Astrocyte of the spinal cord (primary cell): Measurements from ENCODE around the gene ART1.

Experiments used
- DNase-seq: peaks from one replicate; pipeline ENCODE4 v3.0.0; 2011; ENCODE audit warnings: low read depth, low spot score
- H3K4me3 ChIP-seq: 2 replicates; pipeline ENCODE4 v1.5.1; 2011; ENCODE audit warnings: low read depth, mild to moderate bottlenecking, low read length, moderate library complexity
- in situ Hi-C: cut with HindIII; loops from 2 replicates; pipeline ENCODE4 v1.10.0; 2017; ENCODE audit warnings: low sequenced_read_pairs
- TF ChIP-seq, protein P1 (sequence below): IDR thresholded peaks from 2 replicates; pipeline ENCODE4 v1.5.1; 2012; ENCODE audit warnings: low read depth, mild to moderate bottlenecking, low read length, inconsistent platforms

ART1 gene

DNA sequence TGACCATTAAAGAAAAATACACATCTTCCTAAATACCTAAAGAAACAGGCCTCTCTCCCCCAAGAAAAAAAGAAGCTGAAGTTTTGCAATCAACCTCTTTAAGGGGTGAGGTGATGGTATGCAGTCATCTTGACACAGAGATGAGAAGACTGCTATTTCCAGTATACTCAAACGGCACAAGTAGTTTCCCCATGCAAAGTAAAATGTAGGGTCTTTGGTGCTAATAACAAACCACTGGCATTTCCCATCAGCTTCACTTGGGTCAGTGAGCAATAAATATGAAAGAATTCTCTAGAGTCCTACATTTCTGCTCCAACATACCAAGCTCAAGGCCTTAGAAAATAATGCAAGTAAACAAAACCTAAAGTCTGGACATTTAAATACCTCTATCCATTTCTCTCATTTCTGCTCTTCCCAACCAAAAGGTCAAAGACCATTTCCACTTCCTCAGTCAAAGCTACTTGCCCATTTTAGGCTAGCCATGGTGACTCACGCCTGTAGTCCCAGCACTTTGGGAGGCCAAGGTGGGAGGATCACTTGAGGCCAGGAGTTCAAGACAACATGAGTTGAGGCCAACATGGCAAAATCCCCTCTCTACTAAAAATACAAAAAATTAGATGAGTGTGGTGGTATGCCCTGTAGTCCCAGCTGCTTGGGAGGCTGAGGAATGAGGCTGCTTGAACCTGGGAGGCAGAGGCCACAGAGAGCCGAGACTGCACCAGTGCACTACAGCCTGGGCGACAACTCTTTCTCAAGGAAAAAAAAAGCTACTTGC, 65.7 kb downstream of the ART1 start:
- no peak overlapping the region for H3K4me3 ChIP-seq
- TF ChIP-seq, protein P1, sequence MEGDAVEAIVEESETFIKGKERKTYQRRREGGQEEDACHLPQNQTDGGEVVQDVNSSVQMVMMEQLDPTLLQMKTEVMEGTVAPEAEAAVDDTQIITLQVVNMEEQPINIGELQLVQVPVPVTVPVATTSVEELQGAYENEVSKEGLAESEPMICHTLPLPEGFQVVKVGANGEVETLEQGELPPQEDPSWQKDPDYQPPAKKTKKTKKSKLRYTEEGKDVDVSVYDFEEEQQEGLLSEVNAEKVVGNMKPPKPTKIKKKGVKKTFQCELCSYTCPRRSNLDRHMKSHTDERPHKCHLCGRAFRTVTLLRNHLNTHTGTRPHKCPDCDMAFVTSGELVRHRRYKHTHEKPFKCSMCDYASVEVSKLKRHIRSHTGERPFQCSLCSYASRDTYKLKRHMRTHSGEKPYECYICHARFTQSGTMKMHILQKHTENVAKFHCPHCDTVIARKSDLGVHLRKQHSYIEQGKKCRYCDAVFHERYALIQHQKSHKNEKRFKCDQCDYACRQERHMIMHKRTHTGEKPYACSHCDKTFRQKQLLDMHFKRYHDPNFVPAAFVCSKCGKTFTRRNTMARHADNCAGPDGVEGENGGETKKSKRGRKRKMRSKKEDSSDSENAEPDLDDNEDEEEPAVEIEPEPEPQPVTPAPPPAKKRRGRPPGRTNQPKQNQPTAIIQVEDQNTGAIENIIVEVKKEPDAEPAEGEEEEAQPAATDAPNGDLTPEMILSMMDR = no peak
- in situ Hi-C loops = no loop called here
- DNase-seq = peak; percentile 27

DNA sequence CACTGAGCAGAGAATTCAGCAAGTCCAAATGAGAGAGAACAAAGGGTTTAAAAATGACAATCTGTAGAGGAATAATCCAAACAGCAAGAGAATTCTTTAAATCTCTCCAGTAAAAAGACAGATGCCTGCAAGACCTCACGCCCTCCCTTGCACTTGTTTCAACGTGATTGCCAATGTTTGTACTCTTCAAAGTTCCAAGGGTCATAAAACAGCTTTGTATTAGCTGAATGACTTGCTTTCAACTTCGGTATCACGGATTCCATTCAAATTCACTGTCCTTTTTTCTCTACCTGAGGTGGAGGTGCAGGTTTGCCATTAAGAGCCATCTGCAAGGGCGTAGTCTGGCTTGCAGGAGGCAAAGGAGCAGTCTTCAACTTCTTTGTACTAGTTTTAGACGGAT, 67.3 kb downstream of the ART1 start:
- in situ Hi-C loops = no loop called here
- TF ChIP-seq, protein P1 = no peak
- DNase-seq = no peak
- H3K4me3 ChIP-seq = no peak overlapping the region
